Stimulated activated CD4-positive, alpha-beta T cell treated with anti-CD3 and anti-CD28 coated beads, TNF-alpha, amount 100 ng/mL, for 4 hours (primary cell): ENCODE data around the gene NUDCD3.
A peak's percentile ranks its signal among the peaks of the same experiment; 100 is the strongest.

ENCODE experiments used
- DNase-seq, 3 experiments: peaks; one replicate each; pipeline ENCODE4 v3.0.0-alpha.2; 2020; ENCODE audit warnings: low read depth in 3 of 3

NUDCD3 gene

GRCh38 chr7:44477938-44478337, 12.5 kb downstream of the NUDCD3 start:
- DNase-seq: no peak

DNA sequence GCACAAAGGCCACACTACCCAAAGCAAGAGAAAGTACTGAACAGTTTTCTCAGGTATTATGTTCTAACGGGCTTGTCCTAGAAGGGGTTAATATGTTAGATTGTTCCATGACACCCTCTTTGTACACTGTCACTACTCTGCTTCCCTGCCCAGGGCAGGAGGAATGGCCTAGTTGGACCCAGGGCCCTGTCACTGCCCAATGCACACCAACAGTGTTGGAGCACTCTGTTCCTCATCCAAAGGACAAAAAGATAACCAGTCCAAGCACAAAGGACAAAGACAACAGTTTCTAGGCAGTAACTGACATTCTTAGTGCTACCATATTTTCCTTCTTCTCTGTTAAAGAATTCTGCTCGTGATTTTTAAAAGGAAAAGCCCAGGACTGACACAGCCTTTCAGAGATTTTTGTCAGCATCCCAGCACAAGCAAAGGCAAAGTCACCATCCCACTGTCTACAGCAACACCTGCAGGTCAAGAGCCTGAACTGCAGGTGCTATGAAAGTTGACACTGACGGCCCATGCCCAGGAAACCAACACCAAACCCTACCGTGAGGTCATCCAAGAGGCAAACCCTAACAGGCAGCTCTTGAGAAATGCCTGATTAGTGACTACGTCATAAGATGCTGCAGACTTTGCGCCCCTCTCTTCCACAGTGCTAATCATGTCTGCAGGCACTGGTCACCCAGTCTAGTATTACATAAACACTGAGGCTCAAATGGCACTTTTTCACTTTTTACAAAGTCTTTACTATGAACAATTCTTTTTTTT, 13.2 kb downstream of the NUDCD3 start:
- DNase-seq: peak; percentile 17 to 40 (median 27)

DNA sequence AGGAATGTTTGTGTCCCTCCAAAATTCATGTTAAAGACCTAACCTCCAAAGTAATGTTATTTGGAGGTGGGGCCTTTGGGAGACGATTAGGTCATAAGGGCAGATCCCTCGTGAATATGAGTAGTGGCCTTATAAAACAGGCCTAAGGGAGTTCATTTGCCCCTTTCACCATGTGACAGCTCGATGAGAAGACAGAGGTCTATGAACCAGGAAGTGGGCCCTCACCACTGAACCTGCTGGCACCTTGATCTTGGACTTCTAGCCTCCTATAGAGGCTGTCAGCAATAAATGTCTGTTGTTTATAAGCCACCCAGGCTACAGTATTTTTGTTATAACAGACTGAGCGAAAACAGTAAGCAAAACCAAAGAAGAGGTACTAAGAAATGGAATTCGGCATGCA, 14.1 kb downstream of the NUDCD3 start:
- no peak for DNase-seq

DNA sequence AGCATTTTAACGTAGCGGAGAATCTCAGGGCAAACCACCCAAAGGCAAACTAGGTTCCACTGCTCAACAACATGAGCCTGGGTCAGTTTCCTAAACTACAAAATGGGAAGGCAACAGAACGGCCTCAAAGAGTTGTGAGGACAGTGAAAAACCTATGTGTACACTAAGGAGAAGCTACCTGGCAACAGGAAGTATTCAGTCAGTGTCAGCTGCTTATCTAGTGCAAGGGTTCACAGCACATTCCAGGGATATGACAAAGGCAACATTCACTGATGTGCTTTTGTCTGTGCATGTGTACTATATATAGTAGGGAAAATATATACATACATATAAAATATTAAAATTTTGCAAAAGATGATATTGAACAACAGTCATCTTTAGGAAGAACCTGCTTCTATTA, 17.2 kb downstream of the NUDCD3 start:
- DNase-seq: no peak

- no peak for DNase-seq
Observed at GRCh38 chr7:44472843-44473242, 17.6 kb downstream of the NUDCD3 start.

- DNase-seq: no peak
Observed at GRCh38 chr7:44471850-44472249, 18.6 kb downstream of the NUDCD3 start.

DNA sequence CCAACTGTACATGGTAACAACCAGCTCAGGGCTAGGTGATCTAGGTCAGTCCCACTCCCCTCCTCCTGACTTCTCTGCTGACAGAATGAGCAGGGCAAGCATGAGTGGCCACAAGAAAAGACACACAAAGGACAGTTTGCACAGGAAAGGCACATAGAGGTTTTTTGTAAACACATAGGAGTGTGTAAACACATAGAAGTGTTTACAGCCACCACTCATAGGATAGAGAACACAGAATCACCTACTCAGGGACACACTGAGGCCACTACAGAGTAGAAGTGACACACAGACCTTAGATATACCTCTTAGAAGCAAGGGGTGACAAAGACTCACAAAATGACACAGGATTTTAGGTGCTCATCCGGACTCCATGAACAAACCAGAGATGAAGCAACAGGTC, 19.0 kb downstream of the NUDCD3 start:
- DNase-seq: no peak

DNA sequence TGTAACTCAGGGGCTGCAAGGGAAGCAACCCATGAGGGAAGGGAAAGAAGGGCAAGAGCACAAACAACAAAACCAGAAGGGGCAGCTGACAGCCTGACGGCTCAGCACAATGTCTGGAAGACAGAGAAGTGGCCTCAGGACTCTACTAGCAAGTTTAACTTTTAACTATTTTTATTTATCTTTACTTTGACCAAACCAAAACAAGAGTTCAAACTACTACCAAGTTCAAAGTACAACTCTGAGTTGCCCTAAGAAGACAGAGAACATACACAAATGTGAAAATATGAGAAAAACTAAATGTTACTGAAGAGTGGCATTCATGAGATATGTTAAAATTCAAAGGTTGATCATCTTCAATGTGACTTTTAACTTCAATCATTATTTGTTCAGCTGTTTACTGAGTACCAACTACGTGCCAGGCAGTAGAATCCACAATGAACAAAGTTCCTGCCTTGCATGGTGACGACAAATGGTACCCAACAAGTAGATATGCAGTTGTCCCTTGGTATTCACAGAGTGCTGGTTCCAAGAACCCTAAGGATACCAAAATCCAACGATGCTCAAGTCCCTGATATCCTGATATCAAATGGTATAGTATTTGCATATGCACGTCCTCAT, 19.7 kb downstream of the NUDCD3 start:
- DNase-seq: no peak

GRCh38 chr7:44470135-44470479, 20.4 kb downstream of the NUDCD3 start:
- DNase-seq: no peak

DNA sequence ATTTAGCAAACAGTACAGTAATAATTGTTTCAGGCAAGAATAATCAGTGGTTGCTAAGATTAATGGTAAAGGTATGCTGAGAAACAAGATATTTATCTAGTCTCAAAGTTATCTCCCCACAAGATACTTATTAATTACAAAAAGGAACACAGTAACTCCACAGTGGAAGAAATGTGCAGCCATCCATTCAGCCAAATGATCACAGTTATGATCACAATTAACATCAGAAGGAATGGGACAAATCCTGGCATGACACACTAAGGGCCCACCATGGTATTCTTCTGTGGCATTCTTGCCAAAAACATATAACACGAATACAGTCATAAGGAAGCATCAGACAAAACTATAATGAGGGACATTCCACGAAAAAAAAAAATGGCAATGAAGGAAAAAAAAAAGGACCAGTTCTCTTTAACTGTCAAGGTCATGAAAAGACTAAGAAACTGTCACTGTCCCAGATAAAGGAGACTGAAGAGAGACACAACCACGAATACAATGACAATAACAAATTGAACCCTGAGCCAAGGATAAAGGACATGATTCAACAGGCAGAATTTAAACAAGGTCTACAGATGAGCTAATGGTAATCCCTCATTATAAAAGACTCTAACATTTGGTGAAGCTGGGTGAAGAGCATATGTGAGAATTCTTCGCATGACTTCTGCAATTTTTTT, 20.9 kb downstream of the NUDCD3 start:
- no peak for DNase-seq

- no peak for DNase-seq
Observed at GRCh38 chr7:44467217-44467548, 23.3 kb downstream of the NUDCD3 start.

DNA sequence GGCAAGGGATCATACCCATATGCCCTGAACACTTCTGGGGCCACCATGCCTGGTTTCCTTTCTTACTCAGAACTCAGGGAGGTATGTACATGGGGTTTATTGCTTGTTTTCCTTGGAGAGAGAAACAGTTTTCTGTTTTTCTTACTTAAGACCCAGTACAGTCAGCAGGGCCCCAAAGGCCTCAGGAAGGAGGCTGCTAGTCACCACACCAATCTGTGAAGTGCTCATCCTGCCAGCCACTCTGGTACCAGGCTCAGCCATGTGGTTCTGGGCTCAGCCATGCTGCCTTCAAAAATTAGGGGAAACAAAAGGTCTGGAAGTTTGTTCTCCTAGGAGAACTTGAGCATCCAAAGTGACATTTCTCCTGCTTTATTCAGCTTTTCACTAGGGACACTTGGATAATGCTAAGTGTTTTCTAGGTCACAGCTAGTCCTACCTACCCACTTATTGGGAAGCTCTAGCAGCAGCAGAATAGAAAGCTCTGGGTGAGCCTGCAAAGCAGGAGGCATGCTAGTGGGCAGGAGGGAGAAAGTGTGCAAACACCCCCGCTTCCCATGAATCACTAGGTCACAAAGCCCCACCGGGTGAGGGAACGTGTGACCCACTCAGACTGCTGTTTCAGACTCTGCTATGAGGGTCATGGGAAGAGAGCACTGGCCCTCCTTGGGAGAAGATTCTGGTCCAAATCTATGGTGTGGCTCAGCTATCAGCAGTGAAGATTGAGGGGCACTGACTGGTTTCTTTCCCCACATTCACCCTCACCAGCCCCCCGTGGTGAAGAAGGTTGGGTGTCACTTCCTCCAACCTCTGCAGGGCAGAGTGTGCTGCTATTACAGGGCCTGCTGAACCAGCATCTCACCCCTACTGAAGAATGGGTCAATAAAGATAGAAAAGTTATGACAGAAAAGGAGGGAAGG, 23.9 kb downstream of the NUDCD3 start:
- DNase-seq: no peak

DNA sequence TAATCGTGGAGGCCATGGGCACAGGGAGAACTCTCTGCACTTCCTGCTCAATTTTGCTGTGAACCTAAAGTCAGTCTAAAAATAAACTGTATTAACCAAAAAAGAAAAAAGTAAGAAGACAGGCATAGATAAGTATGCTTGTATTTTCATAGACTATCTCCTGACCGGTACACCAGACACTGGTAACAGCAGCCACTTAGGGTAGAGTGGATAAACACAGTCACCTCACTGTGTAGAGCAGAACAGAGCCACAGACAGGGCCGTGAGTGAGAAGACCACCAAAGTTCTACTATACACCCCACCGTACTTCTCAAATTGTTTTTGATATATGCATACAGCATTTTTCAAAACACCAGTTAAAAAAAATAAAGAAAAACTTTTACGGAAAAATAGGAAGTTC, 25.0 kb downstream of the NUDCD3 start:
- DNase-seq: no peak

DNA sequence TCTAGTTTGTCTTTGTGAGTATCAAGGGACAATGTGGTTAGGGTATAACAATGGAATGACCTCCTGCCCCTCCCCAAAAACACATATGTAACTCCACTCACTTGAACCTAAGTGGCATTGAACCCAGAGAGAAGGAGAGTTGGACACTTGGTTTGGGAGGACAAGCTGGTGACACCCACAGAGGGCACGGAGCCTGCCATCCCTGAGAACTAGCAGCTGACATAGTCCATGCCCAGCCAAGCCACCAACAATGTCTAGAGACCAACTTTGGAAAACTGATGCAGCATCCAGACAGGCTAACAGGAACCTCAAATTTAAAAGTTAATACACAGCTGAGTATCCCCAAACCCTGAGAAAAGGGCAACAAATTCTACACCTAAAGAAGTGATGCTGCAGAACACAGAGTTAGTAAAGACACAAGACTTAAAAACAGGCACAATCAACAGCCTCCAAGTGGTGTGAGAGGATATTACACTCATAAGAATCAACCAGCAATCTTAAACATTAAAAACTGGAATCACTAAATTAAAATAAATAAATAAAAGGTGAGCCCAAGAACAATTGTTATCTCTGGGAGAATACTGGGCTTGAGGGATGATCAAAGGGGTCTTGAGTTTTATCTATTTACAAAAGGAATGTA, 27.2 kb downstream of the NUDCD3 start:
- no peak for DNase-seq

DNA sequence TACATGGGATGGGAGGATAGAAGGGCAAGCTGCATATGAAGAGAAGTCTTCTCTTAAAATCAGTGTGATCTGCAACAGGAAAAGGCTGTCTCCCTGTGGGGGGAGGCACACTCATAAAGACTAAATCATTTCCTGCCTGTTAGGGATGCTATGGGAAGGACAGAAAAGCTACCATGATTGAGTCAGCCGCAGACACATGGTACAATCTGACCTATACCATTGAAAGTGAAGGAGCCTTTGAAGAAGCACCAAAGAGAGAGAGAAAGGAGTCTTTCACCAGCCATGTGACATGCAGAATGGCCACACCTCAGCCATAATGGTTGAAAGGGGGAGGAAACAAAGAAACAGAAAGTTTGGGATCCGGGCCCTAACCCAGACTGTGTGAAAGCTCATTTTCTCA, 29.1 kb downstream of the NUDCD3 start:
- DNase-seq: peak in 1 of 3 experiments; percentile 12

- DNase-seq: peak in 1 of 3 experiments; percentile 21
Observed at GRCh38 chr7:44460325-44460724, 30.1 kb downstream of the NUDCD3 start.

DNA sequence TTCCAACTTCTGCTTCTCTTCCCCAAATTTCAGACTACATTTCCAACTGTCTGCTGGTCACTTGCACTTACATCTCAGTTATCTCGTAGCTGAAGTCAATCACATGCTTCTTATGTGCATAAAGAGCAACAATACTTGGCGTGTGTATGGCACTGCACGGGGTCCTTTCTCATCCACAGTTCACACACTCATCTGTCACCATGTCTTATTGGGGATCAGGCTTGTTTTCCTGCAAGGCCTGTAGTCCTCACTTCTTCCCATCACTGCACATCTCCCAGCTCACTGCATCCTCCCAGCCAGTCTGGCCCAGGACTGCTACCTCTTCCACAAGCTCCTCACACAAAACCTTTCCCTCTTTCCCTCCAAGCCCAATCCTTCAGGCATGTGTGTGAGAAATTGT, 35.3 kb downstream of the NUDCD3 start:
- DNase-seq: no peak

DNA sequence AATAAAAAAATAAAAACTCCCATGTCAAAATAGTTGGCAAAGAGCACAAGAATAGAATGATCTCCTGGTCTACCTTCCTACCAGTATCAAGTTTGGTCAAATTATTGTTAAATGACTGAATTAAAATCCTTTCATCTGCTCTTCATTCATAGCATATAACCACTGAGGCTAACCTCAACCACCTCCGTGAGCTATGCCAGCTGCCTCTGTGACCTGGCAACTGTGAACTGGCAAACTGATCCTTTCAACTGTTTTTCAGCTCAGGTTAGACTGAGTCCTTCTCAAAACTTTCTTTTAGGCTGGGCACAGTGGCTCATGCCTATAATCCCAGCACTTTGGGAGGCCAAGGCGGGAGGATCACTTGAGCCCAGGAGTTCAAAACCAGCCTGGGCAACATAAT, 36.1 kb downstream of the NUDCD3 start:
- DNase-seq: no peak

- no peak for DNase-seq
Observed at GRCh38 chr7:44451123-44451522, 39.3 kb downstream of the NUDCD3 start.

DNA sequence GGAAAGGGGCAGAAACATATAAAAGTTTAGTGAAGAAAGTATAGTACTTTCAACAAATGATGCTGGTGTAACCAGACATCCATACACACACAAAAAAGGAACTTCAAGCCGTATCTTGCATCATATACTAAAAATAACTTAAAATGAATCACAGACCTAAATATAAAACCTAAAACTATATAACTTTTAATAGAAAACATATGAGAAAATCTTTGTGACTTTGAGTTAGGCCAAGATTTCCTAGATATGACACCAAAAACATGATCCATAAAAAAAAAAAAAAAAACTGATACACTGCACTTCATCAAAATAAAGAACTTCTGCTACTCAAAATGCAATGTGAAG, 40.9 kb downstream of the NUDCD3 start:
- DNase-seq: no peak

DNA sequence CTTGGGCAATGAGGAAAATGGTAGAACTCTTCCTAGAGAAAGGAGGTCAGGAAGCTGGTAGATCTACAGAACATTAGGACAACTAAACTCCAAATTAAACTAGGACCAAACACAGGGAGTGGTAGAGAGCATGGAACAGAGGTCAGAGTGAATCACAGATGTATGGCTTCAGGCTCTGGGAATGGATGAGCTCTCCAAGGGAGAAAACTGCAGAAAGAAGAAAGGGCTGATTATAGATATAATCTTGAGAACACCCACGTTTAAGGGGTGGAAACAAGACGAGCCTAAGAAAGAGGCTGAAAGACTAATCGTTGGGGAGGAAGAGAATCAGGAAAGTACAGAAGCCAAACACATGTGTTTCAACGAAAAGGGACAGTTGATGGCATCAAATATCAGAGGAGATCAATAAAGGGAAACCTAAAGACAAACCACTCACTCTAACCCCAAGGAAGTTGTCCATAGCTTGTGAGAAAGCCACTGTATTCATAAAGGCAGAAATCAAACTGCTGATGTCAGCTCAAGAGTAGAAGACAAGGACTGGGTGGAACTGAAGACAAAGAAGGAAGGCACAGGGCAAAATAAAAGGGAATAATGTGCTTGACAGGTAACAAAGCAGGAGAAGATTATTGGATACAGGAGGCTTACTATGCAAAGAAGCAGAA, 41.4 kb downstream of the NUDCD3 start:
- DNase-seq: no peak
